ENCODE results near the gene C21orf91. TPM values are rescaled to one million over a fixed set of nuclear protein-coding genes. Genes with fewer than 3 reads are reported as not detected.
A peak's percentile ranks its signal among the peaks of the same experiment; 100 is the strongest.

C21orf91 gene
- total RNA-seq, 4 donors from 2014 or later = 4.2 to 7.1 (median 5.7) TPM

DNA sequence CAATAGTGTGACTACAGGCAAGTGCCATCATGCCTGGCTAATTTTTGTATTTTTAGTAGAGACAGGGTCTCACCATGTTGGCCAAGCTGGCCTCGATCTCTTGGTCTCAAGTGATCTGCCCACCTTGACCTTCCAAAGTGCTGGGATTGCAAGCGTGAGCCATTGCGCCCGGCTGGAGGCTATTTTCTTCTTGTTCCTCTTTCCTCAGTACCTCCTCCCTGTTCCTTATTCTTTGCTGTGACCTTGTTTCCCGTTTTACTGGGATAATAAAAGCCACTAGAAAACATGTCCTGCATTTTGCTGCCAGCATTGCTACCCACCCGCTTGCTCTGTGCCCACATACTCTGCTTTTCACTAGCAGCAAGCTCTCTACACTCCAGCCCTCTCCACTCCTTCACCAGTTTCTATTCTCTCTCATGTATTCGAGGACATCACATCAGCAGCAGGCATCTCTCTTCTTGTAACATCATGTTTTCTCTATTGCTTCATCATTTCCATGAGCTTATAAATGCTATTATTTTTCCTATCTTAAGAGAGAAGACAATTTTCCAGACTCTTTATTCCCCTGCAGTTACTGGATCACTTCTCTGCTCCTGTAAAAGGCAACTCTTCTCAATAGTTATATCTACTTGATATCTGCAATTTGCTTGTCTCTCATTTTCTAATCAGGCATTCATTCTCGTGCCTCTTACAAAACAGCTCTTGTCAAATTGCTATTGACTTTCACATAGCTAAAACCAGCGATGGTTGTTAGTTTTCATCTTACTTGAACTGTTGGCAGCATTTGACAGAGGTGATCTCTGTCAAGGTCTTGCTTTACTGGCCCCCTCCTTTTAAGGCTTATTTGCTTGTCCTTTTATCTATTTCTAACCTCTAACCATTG lies 34.5 kb upstream of the C21orf91 start:
- H3K9me3 ChIP-seq = no peaks in the 10 kb centered on the region
- no peaks in the 10 kb centered on the region for H3K4me1 ChIP-seq
- no peaks in the 10 kb centered on the region for H3K27me3 ChIP-seq
- no peaks in the 10 kb centered on the region for H3K36me3 ChIP-seq
- TF ChIP-seq POLR2A (IDR thresholded peaks at IDR 0.05) = no peak
- TF ChIP-seq, protein P1, sequence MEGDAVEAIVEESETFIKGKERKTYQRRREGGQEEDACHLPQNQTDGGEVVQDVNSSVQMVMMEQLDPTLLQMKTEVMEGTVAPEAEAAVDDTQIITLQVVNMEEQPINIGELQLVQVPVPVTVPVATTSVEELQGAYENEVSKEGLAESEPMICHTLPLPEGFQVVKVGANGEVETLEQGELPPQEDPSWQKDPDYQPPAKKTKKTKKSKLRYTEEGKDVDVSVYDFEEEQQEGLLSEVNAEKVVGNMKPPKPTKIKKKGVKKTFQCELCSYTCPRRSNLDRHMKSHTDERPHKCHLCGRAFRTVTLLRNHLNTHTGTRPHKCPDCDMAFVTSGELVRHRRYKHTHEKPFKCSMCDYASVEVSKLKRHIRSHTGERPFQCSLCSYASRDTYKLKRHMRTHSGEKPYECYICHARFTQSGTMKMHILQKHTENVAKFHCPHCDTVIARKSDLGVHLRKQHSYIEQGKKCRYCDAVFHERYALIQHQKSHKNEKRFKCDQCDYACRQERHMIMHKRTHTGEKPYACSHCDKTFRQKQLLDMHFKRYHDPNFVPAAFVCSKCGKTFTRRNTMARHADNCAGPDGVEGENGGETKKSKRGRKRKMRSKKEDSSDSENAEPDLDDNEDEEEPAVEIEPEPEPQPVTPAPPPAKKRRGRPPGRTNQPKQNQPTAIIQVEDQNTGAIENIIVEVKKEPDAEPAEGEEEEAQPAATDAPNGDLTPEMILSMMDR (IDR thresholded peaks at IDR 0.05) = no peak
- no peak for DNase-seq
- H3K4me3 ChIP-seq = no peak overlapping the region
- H3K27ac ChIP-seq = no peak overlapping the region

DNA sequence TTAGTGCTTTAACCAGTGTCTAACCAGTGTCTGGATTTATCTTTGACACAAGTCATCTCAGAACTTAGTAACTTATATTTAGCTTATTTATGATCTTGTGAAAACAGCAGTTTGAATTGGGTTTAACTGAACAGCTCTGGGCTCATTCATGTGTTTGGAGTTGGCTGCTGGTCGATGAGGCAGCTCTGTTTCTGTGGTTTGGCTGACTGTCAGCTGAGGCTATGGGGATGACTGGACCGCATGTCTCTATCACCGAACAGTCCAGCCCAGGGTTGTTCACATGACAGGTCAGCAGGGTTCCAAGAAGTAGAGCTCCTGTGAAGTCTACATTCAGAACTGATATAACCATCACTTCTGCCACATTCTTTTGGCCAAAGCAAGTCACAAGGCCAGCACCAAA lies 29.1 kb upstream of the C21orf91 start:
- Histone ChIP-seq H3K36me3 (no peaks in the 10 kb centered on the region), H3K4me1 (no peaks in the 10 kb centered on the region), H3K9me3 (no peaks in the 10 kb centered on the region), H3K27me3 (no peaks in the 10 kb centered on the region), H3K27ac (peak overlapping the region in 1 of 4 donors; percentile 45), H3K4me3 (no peak overlapping the region)
- TF ChIP-seq POLR2A (IDR thresholded peaks at IDR 0.05) = no peak
- TF ChIP-seq, protein P1 (IDR thresholded peaks at IDR 0.05) = no peak
- peak in 1 of 3 donors; percentile 58 for DNase-seq

DNA sequence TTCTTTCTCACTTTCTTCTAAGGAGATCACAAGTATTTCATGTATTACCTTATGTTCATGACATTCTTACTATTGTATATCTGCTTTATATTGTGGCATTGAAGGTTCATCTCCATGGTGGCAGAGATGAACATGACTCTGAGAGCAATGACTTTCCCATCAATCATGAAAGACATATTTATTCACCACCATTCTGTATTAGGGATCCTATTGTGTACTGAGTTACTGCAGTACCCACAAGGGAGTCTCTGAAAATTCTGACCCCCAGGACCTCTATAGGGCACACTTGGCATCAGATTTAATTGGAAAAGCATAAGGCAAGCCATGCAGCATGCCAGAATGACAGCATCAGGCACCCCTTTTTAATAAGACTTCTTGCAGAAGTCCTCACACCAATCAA lies 21.9 kb upstream of the C21orf91 start:
- TF ChIP-seq POLR2A (IDR thresholded peaks at IDR 0.05) = no peak
- TF ChIP-seq, protein P1 (IDR thresholded peaks at IDR 0.05) = no peak
- Histone ChIP-seq H3K4me1 (no peaks in the 10 kb centered on the region), H3K27ac (no peak overlapping the region), H3K36me3 (no peaks in the 10 kb centered on the region), H3K4me3 (no peak overlapping the region), H3K9me3 (no peaks in the 10 kb centered on the region), H3K27me3 (no peaks in the 10 kb centered on the region)
- DNase-seq = no peak

DNA sequence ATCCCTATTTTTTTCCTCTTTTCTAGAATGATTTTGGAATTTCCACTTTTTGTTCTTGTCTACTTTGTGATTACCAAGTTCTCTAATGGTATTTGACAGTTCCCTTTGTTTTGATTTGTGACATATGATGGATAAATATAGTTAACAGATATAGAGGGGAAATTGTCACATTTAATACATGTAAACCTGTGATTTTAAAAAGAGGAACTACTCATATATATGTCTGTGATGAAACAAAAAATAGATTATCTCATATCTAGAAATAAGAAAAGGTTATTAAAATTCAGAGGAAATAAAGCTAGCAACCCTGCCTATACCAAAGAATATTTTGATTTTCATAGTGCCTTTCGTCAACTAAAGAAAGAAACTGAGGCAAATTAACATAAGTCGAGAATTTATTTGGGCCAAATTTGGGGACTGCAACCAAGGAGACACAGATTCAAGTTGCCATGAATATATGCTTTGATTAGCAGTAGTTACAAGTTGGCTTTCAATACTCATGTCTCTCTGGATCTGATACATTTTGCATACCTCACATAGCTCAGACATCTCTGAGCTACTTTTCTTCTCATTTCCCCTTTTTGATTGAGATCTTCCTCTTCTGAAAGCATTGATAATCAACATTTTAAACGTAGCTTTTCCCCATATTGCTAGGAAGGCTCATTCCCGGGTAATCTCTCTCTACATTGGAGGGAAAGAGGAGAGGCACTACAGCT lies 15.6 kb upstream of the C21orf91 start:
- H3K36me3 ChIP-seq = no peaks in the 10 kb centered on the region
- H3K27me3 ChIP-seq = no peaks in the 10 kb centered on the region
- no peak overlapping the region for H3K4me3 ChIP-seq
- TF ChIP-seq POLR2A (IDR thresholded peaks at IDR 0.05) = no peak
- TF ChIP-seq, protein P1 (IDR thresholded peaks at IDR 0.05) = no peak
- no peaks in the 10 kb centered on the region for H3K9me3 ChIP-seq
- DNase-seq = no peak
- no peak overlapping the region for H3K27ac ChIP-seq
- H3K4me1 ChIP-seq = no peaks in the 10 kb centered on the region

DNA sequence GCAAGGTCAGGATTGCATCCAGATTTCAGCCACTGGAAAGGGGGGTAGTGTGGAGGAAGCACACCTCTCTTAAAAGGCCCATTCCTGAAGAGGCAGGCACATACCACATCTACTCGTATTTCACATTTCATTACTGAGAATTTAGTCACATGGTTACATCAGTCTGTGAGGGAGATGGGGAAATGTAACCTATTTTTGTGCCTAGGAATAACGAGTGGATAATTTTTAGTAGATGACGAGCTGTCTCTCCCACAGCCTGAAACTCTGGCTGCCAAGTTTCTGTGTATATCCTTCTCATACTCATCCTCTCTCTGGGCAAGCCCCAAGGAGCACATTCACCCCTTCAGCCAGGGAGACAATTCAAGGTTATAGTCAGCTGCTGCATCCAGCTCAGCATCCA lies 10.3 kb upstream of the C21orf91 start:
- TF ChIP-seq, protein P1 (IDR thresholded peaks at IDR 0.05) = no peak
- TF ChIP-seq POLR2A (IDR thresholded peaks at IDR 0.05) = no peak
- Histone ChIP-seq H3K27ac (no peak overlapping the region), H3K4me1 (no peaks in the 10 kb centered on the region), H3K9me3 (no peaks in the 10 kb centered on the region), H3K36me3 (no peaks in the 10 kb centered on the region), H3K27me3 (no peaks in the 10 kb centered on the region), H3K4me3 (no peak overlapping the region)
- DNase-seq = no peak

Measured in Peyer's patch (tissue), 4 donors.